GM12878 (cell line): Measurements from ENCODE around the gene TUBGCP3. TPM values are rescaled to one million over a fixed set of nuclear protein-coding genes. Genes with fewer than 3 reads are reported as not detected.

Source experiments
- ASH2L ChIP-seq: fragments of 300-600, 200-600 bp; sonication (generic); IDR thresholded peaks from 2 replicates; pipeline ENCODE4 v1.6.1; 2017; ENCODE audit warnings: low read depth, mild to moderate bottlenecking, borderline replicate concordance
- CBX3 ChIP-seq: fragments of 200-600 bp; sonication (generic); IDR thresholded peaks from 2 replicates; pipeline ENCODE4 v1.6.1; 2016; ENCODE audit warnings: low read depth, borderline replicate concordance
- CHD2 ChIP-seq: IDR thresholded peaks from 2 replicates; pipeline ENCODE4 v1.6.1; 2011; ENCODE audit warnings: low read depth, low read length, improper control_type of control experiment, borderline replicate concordance
- CREM ChIP-seq: IDR thresholded peaks from 2 replicates; pipeline ENCODE4 v1.6.1; 2014; ENCODE audit warnings: antibody characterized with exemption, low read depth
- IKZF2 ChIP-seq, 2 experiments: fragments of 450-650 bp; IDR thresholded peaks; 2 replicates each; pipeline ENCODE4 v1.6.1; 2017; ENCODE audit warnings: mild to moderate bottlenecking in 2 of 2, moderate library complexity in 2 of 2
- KDM1A ChIP-seq: fragments of 200-600 bp; sonication (generic); IDR thresholded peaks from 2 replicates; pipeline ENCODE4 v1.6.1; 2016; ENCODE audit warnings: borderline replicate concordance
- MYB ChIP-seq: fragments of 150-350 bp; IDR thresholded peaks from 2 replicates; pipeline ENCODE4 v1.6.1; 2014; ENCODE audit warnings: mild to moderate bottlenecking, low read depth, low read length, borderline replicate concordance
- NFXL1 ChIP-seq: fragments of 450-650 bp; IDR thresholded peaks from 2 replicates; pipeline ENCODE4 v1.6.1; 2017; ENCODE audit warnings: antibody characterized with exemption, mild to moderate bottlenecking, borderline replicate concordance
- NRF1 ChIP-seq: conservative IDR thresholded peaks from 2 replicates; pipeline ENCODE4 v1.6.1; 2011; ENCODE audit warnings: mild to moderate bottlenecking, low read depth, low read length, improper control_type of control experiment
- PAX5 ChIP-seq: IDR thresholded peaks from 2 replicates; pipeline ENCODE4 v1.6.1; 2011; ENCODE audit warnings: low read depth, low read length, borderline replicate concordance
- RAD21 ChIP-seq: IDR thresholded peaks from 2 replicates; pipeline ENCODE4 v1.6.1; 2011; ENCODE audit warnings: mild to moderate bottlenecking, low read depth, low read length, moderate library complexity; ENCODE audit not compliant: insufficient read depth
- SP1 ChIP-seq: IDR thresholded peaks from one replicate; pipeline ENCODE4 v1.6.1; 2011; ENCODE audit warnings: low read depth, low read length
- SUPT20H ChIP-seq: IDR thresholded peaks from 2 replicates; pipeline ENCODE4 v1.6.1; 2011; ENCODE audit warnings: low read depth, mild to moderate bottlenecking, low read length, moderate library complexity, borderline replicate concordance; ENCODE audit not compliant: control insufficient read depth
- ZNF24 ChIP-seq: fragments of 450-650 bp; IDR thresholded peaks from 2 replicates; pipeline ENCODE4 v1.6.1; 2017; ENCODE audit warnings: antibody characterized with exemption, mild to moderate bottlenecking
- polyA plus RNA-seq, 11 experiments: library from polyadenylated mRNA; depleted of rRNA in 4 of 11; unstranded in 6 of 11; stranded (reverse) in 5 of 11; fragments of >200 nt; fragmentation: Nextera tagmentation in 4 of 11; fragmentation: Illumina TruSeq in 1 of 11; extraction: Ambion mirVana in 4 of 11; extraction: Trizol in 1 of 11; gene quantifications; 1 replicate in 1 of 11; 2 replicates in 10 of 11; pipeline versions ENCODE4 v1.2.1 to v1.2.3, GENCODE V29; 2011 to 2016; ENCODE audit warnings: inconsistent platforms in 2 of 11, missing spikeins in 2 of 11, low read depth in 1 of 11
- total RNA-seq, 4 experiments: library from RNA; depleted of rRNA in 3 of 4; stranded (reverse); fragments of >200 nt in 3 of 4; fragmentation: Illumina TruSeq in 1 of 4; extraction: Trizol in 1 of 4; gene quantifications; 2 replicates each; pipeline versions ENCODE4 v1.2.1 to v1.2.3, GENCODE V29; 2013 to 2021
- TF ChIP-seq, protein P1 (sequence below): IDR thresholded peaks from 2 replicates; pipeline ENCODE4 v1.6.1; 2011; ENCODE audit warnings: low read depth, low read length, improper control_type of control experiment, borderline replicate concordance
- TF ChIP-seq, protein P2 (sequence below): fragments of 450-650 bp; IDR thresholded peaks from 2 replicates; pipeline ENCODE4 v1.6.1; 2017; ENCODE audit warnings: borderline replicate concordance
- TF ChIP-seq, protein P3 (sequence below): IDR thresholded peaks from 2 replicates; pipeline ENCODE4 v1.6.1; 2011; ENCODE audit warnings: low read depth, mild to moderate bottlenecking, low read length, moderate library complexity, borderline replicate concordance; ENCODE audit errors: extremely low read depth
- TF ChIP-seq, protein P4 (sequence below): fragments of 450-650 bp; IDR thresholded peaks from 2 replicates; pipeline ENCODE4 v1.6.1; 2017; ENCODE audit warnings: mild to moderate bottlenecking, moderate library complexity

TUBGCP3 gene
- total and polyA plus RNA-seq, 10 of the 15 experiments (the other 5 are each of a cell fraction or from before 2014, with no cell fraction given) = 4.0 to 34.0 (median 22.6) TPM

DNA sequence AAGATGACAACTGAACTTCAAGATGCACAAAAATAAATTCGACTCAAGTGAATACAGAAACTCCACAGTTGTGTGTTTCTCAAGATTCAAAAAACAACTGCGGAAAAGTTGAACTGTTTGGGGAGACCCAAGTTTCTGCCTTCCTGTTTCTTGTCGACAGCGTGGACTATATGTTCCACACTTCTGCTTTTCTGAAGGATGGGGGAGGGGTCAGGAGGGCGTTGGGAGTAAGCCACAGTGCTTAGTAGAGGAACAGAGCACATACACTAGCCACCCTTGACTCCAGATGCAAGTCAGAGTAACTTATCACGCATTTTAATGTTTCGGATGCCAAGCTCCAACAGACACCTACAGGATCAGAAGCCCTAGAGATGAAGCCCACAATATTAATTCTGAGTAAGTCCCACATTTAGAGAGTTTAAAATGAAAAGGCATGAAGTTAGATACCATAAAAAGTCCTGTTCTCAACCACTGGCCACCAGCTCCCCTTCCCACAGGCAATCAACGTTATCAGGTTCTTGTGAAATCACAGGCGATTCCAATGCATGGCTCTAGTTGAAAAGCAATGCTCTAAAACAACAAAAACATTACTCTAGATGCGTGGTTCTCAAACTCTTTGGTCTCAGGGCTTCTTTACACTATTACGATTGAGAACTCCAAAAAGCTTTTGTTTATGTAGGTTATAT lies 4.2 kb downstream of the TUBGCP3 start (continued):
- TF ChIP-seq RAD21 = no peak
- no peak for TF ChIP-seq NFXL1
- TF ChIP-seq CREM = peak; percentile 33; the same call in 1 of the 2 replicates
- TF ChIP-seq ZNF24 = no peak
- TF ChIP-seq CHD2 = peak; percentile 62; the same call in 1 of the 2 replicates
- TF ChIP-seq, protein P1, sequence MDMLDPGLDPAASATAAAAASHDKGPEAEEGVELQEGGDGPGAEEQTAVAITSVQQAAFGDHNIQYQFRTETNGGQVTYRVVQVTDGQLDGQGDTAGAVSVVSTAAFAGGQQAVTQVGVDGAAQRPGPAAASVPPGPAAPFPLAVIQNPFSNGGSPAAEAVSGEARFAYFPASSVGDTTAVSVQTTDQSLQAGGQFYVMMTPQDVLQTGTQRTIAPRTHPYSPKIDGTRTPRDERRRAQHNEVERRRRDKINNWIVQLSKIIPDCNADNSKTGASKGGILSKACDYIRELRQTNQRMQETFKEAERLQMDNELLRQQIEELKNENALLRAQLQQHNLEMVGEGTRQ = no peak
- TF ChIP-seq, protein P2, sequence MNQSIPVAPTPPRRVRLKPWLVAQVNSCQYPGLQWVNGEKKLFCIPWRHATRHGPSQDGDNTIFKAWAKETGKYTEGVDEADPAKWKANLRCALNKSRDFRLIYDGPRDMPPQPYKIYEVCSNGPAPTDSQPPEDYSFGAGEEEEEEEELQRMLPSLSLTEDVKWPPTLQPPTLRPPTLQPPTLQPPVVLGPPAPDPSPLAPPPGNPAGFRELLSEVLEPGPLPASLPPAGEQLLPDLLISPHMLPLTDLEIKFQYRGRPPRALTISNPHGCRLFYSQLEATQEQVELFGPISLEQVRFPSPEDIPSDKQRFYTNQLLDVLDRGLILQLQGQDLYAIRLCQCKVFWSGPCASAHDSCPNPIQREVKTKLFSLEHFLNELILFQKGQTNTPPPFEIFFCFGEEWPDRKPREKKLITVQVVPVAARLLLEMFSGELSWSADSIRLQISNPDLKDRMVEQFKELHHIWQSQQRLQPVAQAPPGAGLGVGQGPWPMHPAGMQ = no peak
- TF ChIP-seq, protein P3, sequence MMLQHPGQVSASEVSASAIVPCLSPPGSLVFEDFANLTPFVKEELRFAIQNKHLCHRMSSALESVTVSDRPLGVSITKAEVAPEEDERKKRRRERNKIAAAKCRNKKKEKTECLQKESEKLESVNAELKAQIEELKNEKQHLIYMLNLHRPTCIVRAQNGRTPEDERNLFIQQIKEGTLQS = no peak
- no peak for TF ChIP-seq ASH2L
- no peak for TF ChIP-seq SUPT20H
- TF ChIP-seq, protein P4, sequence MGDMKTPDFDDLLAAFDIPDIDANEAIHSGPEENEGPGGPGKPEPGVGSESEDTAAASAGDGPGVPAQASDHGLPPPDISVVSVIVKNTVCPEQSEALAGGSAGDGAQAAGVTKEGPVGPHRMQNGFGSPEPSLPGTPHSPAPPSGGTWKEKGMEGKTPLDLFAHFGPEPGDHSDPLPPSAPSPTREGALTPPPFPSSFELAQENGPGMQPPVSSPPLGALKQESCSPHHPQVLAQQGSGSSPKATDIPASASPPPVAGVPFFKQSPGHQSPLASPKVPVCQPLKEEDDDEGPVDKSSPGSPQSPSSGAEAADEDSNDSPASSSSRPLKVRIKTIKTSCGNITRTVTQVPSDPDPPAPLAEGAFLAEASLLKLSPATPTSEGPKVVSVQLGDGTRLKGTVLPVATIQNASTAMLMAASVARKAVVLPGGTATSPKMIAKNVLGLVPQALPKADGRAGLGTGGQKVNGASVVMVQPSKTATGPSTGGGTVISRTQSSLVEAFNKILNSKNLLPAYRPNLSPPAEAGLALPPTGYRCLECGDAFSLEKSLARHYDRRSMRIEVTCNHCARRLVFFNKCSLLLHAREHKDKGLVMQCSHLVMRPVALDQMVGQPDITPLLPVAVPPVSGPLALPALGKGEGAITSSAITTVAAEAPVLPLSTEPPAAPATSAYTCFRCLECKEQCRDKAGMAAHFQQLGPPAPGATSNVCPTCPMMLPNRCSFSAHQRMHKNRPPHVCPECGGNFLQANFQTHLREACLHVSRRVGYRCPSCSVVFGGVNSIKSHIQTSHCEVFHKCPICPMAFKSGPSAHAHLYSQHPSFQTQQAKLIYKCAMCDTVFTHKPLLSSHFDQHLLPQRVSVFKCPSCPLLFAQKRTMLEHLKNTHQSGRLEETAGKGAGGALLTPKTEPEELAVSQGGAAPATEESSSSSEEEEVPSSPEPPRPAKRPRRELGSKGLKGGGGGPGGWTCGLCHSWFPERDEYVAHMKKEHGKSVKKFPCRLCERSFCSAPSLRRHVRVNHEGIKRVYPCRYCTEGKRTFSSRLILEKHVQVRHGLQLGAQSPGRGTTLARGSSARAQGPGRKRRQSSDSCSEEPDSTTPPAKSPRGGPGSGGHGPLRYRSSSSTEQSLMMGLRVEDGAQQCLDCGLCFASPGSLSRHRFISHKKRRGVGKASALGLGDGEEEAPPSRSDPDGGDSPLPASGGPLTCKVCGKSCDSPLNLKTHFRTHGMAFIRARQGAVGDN = 0 out of 2 replicates have a peak, but pooled peaks have one; percentile 30
- no peak for TF ChIP-seq NRF1
- TF ChIP-seq CBX3 = no peak
- no peak for TF ChIP-seq KDM1A
- TF ChIP-seq SP1 = no peak
- TF ChIP-seq MYB = no peak
- TF ChIP-seq IKZF2 (IDR thresholded peaks at IDR 0.05) = peak; percentile 37 to 52; a peak in 2 of 4 replicates
- 0 out of 2 replicates have a peak, but pooled peaks have one; percentile 21 for TF ChIP-seq PAX5
